SK-N-SH (cell line): ENCODE data around the gene CAMTA2. TPM values are rescaled to one million over a fixed set of nuclear protein-coding genes. Genes with fewer than 3 reads are reported as not detected.

Experiments used
- CTCF ChIA-PET: fragments of 300-600, 350-600 bp; formaldehyde crosslinking; extraction: SDS; loops from one replicate; lab custom pipeline; 2021; lab: Yijun Ruan, JAX
- POLR2A ChIA-PET: fragments of 350-600 bp; sonication (Branson Sonifier 250); formaldehyde crosslinking; extraction: SDS; loops from one replicate; lab custom pipeline; 2020; ENCODE audit warnings: antibody characterized with exemption, inconsistent platforms; lab: Yijun Ruan, JAX
- DNase-seq: peaks from one replicate; pipeline ENCODE4 v3.0.0; 2012
- H2AFZ ChIP-seq: fragments of 200-600 bp; sonication (generic); 2 replicates; pipeline ENCODE4 v1.8.1; 2016; ENCODE audit warnings: antibody characterized with exemption, mild to moderate bottlenecking, low read depth
- H3F3A ChIP-seq: fragments of 200-600 bp; sonication (generic); replicated peaks from 2 replicates; pipeline ENCODE3; 2016; ENCODE audit warnings: antibody characterized with exemption, mild to moderate bottlenecking; ENCODE audit not compliant: insufficient read depth
- H3K27ac ChIP-seq, 2 experiments: fragments of 200-500 bp in 1 of 2; fragments of 200-600 bp in 1 of 2; sonication (Bioruptor generic) in 1 of 2; sonication (generic), shearing (Covaris generic) in 1 of 2; 2 replicates each; pipeline versions ENCODE4 v1.5.1 to v1.6.1; 2014 to 2016; ENCODE audit warnings: low read depth in 2 of 2, inconsistent platforms in 1 of 2, low read length in 1 of 2, mild to moderate bottlenecking in 1 of 2, mixed read lengths in 1 of 2
- H3K27me3 ChIP-seq: fragments of 200-600 bp; sonication (generic), shearing (Covaris generic); 2 replicates; pipeline ENCODE4 v1.6.1; 2016; ENCODE audit warnings: mixed run types; ENCODE audit not compliant: insufficient read depth
- H3K36me3 ChIP-seq, 2 experiments: fragments of 200-500 bp in 1 of 2; fragments of 200-600 bp in 1 of 2; sonication (Bioruptor generic) in 1 of 2; sonication (generic) in 1 of 2; replicated peaks in 1 of 2; 2 replicates each; pipeline versions ENCODE3 to v1.5.1; 2014 to 2016; ENCODE audit warnings: low read length in 1 of 2, mild to moderate bottlenecking in 1 of 2; ENCODE audit not compliant: insufficient read depth in 2 of 2, control insufficient read depth in 1 of 2
- H3K4me1 ChIP-seq, 2 experiments: fragments of 200-500 bp in 1 of 2; fragments of 200-600 bp in 1 of 2; sonication (Bioruptor generic) in 1 of 2; sonication (generic), shearing (Covaris generic) in 1 of 2; 2 replicates each; pipeline versions ENCODE4 v1.5.1 to v1.6.1; 2014 to 2016; ENCODE audit warnings: low read depth in 1 of 2, low read length in 1 of 2, mixed run types in 1 of 2; ENCODE audit not compliant: insufficient read depth in 2 of 2, control insufficient read depth in 1 of 2
- H3K4me2 ChIP-seq: fragments of 200-600 bp; sonication (generic), shearing (Covaris generic); 2 replicates; pipeline ENCODE4 v1.6.1; 2017; ENCODE audit warnings: mixed run types
- H3K4me3 ChIP-seq, 2 experiments: fragments of 200-500 bp in 1 of 2; fragments of 200-600 bp in 1 of 2; sonication (Bioruptor generic) in 1 of 2; sonication (generic), shearing (Covaris generic) in 1 of 2; 2 replicates each; pipeline versions ENCODE4 v1.5.1 to v1.8.1; 2014 to 2016; ENCODE audit warnings: low read depth in 2 of 2, inconsistent platforms in 1 of 2, low read length in 1 of 2, mild to moderate bottlenecking in 1 of 2, mixed read lengths in 1 of 2, moderate library complexity in 1 of 2
- H3K79me2 ChIP-seq: fragments of 200-600 bp; sonication (generic); 2 replicates; pipeline ENCODE4 v1.8.1; 2017; ENCODE audit warnings: mild to moderate bottlenecking; ENCODE audit not compliant: insufficient read depth
- H3K9ac ChIP-seq: fragments of 200-600 bp; sonication (generic); 2 replicates; pipeline ENCODE4 v1.6.1; 2017; ENCODE audit warnings: mixed run types
- H3K9me2 ChIP-seq: fragments of 200-600 bp; sonication (generic); 2 replicates; pipeline ENCODE4 v1.6.1; 2017; ENCODE audit warnings: mixed run types
- H3K9me3 ChIP-seq: fragments of 200-600 bp; sonication (generic); 2 replicates; pipeline ENCODE4 v1.6.1; 2017; ENCODE audit warnings: mixed run types, mild to moderate bottlenecking, moderate library complexity
- H4K20me1 ChIP-seq: fragments of 200-600 bp; sonication (generic); 2 replicates; pipeline ENCODE4 v1.6.1; 2017; ENCODE audit warnings: mild to moderate bottlenecking, mixed run types; ENCODE audit not compliant: insufficient read depth
- EP300 ChIP-seq, 2 experiments: IDR thresholded peaks; 2 replicates each; pipeline versions ENCODE4 v1.4.0 to v1.6.1; 2012; ENCODE audit warnings: borderline replicate concordance in 1 of 2, low read depth in 1 of 2, low read length in 1 of 2
- EZH2phosphoT487 ChIP-seq: fragments of 200-600 bp; sonication (generic); IDR thresholded peaks from 2 replicates; pipeline ENCODE4 v1.6.1; 2017; ENCODE audit warnings: low read depth, mixed run types, mild to moderate bottlenecking, antibody characterized with exemption, moderate library complexity, borderline replicate concordance
- FOXJ3 ChIP-seq: sonication (generic); formaldehyde crosslinking; IDR thresholded peaks from 2 replicates; pipeline ENCODE4 v1.5.1; 2020; ENCODE audit warnings: mild to moderate bottlenecking, missing genetic modification reagents
- FOXM1 ChIP-seq: IDR thresholded peaks from 2 replicates; pipeline ENCODE4 v1.4.0; 2012; ENCODE audit warnings: low read depth, mild to moderate bottlenecking
- GABPA ChIP-seq: IDR thresholded peaks from 2 replicates; pipeline ENCODE4 v1.4.0; 2012; ENCODE audit warnings: low read depth, mild to moderate bottlenecking
- GATA2 ChIP-seq: sonication (generic); formaldehyde crosslinking; IDR thresholded peaks from 2 replicates; pipeline ENCODE4 v1.5.0; 2020; ENCODE audit warnings: mild to moderate bottlenecking, missing genetic modification reagents
- IRF3 ChIP-seq: fragments of 150-350 bp; IDR thresholded peaks from 2 replicates; pipeline ENCODE4 v1.6.1; 2016; ENCODE audit warnings: mild to moderate bottlenecking, low read depth, low read length
- NFIC ChIP-seq: IDR thresholded peaks from 2 replicates; pipeline ENCODE4 v1.4.0; 2012; ENCODE audit warnings: borderline replicate concordance
- RAD21 ChIP-seq: IDR thresholded peaks from 2 replicates; pipeline ENCODE4 v1.6.1; 2012; ENCODE audit warnings: mild to moderate bottlenecking, low read length
- RXRA ChIP-seq: IDR thresholded peaks from 2 replicates; pipeline ENCODE4 v1.4.0; 2012; ENCODE audit warnings: low read depth, mild to moderate bottlenecking, borderline replicate concordance
- SMC3 ChIP-seq: IDR thresholded peaks from 2 replicates; pipeline ENCODE4 v1.6.1; 2012; ENCODE audit warnings: low read depth, low read length, improper control_type of control experiment
- TAF1 ChIP-seq: IDR thresholded peaks from 2 replicates; pipeline ENCODE4 v1.6.1; 2012; ENCODE audit warnings: low read depth, mild to moderate bottlenecking, low read length, moderate library complexity, borderline replicate concordance
- TCF12 ChIP-seq: IDR thresholded peaks from 2 replicates; pipeline ENCODE4 v1.4.0; 2012
- TEAD4 ChIP-seq: IDR thresholded peaks from 2 replicates; pipeline ENCODE4 v1.4.0; 2012; ENCODE audit warnings: mild to moderate bottlenecking, borderline replicate concordance; ENCODE audit not compliant: insufficient read depth
- ZBTB33 ChIP-seq: IDR thresholded peaks from 2 replicates; pipeline ENCODE4 v1.4.0; 2012; ENCODE audit warnings: low read depth, borderline replicate concordance
- WGBS: methylation state at CpG from one replicate; pipeline ENCODE4 v1.1.6; 2017; ENCODE audit warnings: low lambda C conversion rate; 5-methylcytosine and 5-hydroxymethylcytosine counted together
- polyA plus RNA-seq, 3 experiments: library from polyadenylated mRNA; depleted of rRNA; stranded (reverse); fragments of >200 nt; gene quantifications; 2 replicates each; pipeline ENCODE4 v1.2.3, GENCODE V29; 2012
- TF ChIP-seq, protein P1 (sequence below): IDR thresholded peaks from 2 replicates; pipeline ENCODE4 v1.4.0; 2012; ENCODE audit warnings: low read depth, borderline replicate concordance
- TF ChIP-seq, protein P2 (sequence below): fragments of 200-600 bp; sonication (generic); IDR thresholded peaks from 2 replicates; pipeline ENCODE4 v1.6.1; 2017; ENCODE audit warnings: antibody characterized with exemption, mild to moderate bottlenecking, moderate library complexity

CAMTA2 gene
- polyA plus RNA-seq, 1 of the 3 experiments (the other 2 are of a cell fraction) = 27.0 TPM

GRCh38 chr17:5034651-5035050 lies 47.2 kb upstream of the CAMTA2 start:
- Histone ChIP-seq H3K27ac (no peak overlapping the region), H2AFZ (no peak overlapping the region), H3K4me3 (no peak overlapping the region), H3K9me2 (no peaks in the 10 kb centered on the region), H3K36me3 (no peaks in the 10 kb centered on the region), H3K9me3 (no peaks in the 10 kb centered on the region), H4K20me1 (no peaks in the 10 kb centered on the region), H3K4me1 (peaks cover 0 to 2% of the 10 kb centered on the region in 2 experiments; a peak in 1 of 4 replicates), H3K9ac (no peak overlapping the region), H3K4me2 (no peak overlapping the region), H3K27me3 (no peaks in the 10 kb centered on the region), H3K79me2 (no peaks in the 10 kb centered on the region), H3F3A (no peaks in the 10 kb centered on the region)
- CTCF ChIA-PET = interaction anchor here (0.9 to 5.6 kb wide), 8 partner anchors 28 to 131 kb away, joined by 3 to 39 read pairs (median 3); partner anchors contain the start of gene CHRNE
- no peak for DNase-seq
- POLR2A ChIA-PET = interaction anchor here (0.6 kb wide), 1 partner anchor 54 kb away, joined by 3 read pairs; no protein-coding TSS in a partner anchor
- TF ChIP-seq FOXJ3 (CRISPR knock-in tag) (no peak), SMC3 (no peak), ZBTB33 (no peak)
- TF ChIP-seq, protein P1, sequence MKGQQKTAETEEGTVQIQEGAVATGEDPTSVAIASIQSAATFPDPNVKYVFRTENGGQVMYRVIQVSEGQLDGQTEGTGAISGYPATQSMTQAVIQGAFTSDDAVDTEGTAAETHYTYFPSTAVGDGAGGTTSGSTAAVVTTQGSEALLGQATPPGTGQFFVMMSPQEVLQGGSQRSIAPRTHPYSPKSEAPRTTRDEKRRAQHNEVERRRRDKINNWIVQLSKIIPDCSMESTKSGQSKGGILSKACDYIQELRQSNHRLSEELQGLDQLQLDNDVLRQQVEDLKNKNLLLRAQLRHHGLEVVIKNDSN = no peak
- 93% methylated on average over 10 of the region's 14 CpGs for WGBS

DNA sequence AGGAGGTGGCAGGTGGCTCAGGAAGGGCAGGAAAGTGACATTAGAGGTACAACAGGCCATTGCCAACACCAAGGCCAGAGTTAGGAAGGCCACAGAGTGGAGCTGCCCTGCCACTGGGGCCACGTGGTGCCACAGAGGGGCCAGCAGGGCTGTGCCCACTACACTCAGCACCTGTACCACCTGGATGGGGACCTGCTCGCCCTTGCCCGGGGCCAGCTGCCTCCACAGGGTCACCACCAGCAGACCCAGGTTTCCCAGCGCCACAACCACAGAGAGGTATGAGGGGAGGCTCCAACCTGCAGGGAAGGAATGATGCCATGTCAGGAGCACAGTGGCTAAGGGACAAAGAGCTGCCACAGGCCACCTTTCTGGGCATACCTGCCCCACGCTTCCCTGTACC lies 46.6 kb upstream of the CAMTA2 start:
- TF ChIP-seq GABPA = no peak
- no peak for TF ChIP-seq RXRA
- TF ChIP-seq EP300 (IDR thresholded peaks at IDR 0.05; ENCODE audit: borderline replicate concordance in 1 of 2, low read depth in 1 of 2, low read length in 1 of 2) = no peak
- no peak for TF ChIP-seq TCF12
- no peak for TF ChIP-seq GATA2 (CRISPR knock-in tag)
- no peak for TF ChIP-seq ZBTB33
- TF ChIP-seq TEAD4 = no peak
- no peak for TF ChIP-seq TAF1
- TF ChIP-seq, protein P1 = no peak
- TF ChIP-seq, protein P2, sequence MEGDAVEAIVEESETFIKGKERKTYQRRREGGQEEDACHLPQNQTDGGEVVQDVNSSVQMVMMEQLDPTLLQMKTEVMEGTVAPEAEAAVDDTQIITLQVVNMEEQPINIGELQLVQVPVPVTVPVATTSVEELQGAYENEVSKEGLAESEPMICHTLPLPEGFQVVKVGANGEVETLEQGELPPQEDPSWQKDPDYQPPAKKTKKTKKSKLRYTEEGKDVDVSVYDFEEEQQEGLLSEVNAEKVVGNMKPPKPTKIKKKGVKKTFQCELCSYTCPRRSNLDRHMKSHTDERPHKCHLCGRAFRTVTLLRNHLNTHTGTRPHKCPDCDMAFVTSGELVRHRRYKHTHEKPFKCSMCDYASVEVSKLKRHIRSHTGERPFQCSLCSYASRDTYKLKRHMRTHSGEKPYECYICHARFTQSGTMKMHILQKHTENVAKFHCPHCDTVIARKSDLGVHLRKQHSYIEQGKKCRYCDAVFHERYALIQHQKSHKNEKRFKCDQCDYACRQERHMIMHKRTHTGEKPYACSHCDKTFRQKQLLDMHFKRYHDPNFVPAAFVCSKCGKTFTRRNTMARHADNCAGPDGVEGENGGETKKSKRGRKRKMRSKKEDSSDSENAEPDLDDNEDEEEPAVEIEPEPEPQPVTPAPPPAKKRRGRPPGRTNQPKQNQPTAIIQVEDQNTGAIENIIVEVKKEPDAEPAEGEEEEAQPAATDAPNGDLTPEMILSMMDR = no peak
- no peak for TF ChIP-seq RAD21
- no peak for TF ChIP-seq NFIC
- TF ChIP-seq IRF3 = no peak
- TF ChIP-seq EZH2phosphoT487 = no peak
- TF ChIP-seq FOXM1 = no peak
- no peak for TF ChIP-seq SMC3
- TF ChIP-seq, all 33 proteins: peak for 0
- no peaks in the 10 kb centered on the region for H3K79me2 ChIP-seq

More for the DNA sequence above, 46.6 kb upstream of the CAMTA2 start:
- H3F3A ChIP-seq = no peaks in the 10 kb centered on the region
- no peak overlapping the region for H3K4me3 ChIP-seq
- H3K9me3 ChIP-seq = no peaks in the 10 kb centered on the region
- ChIA-PET CTCF (interaction anchor here (0.6 to 5.6 kb wide), 5 partner anchors 12 to 131 kb away, joined by 3 to 39 read pairs (median 3); partner anchors contain the start of gene CHRNE), POLR2A (no interaction called here)
- no peaks in the 10 kb centered on the region for H3K9me2 ChIP-seq
- H3K27me3 ChIP-seq = no peaks in the 10 kb centered on the region
- no peak for DNase-seq
- H3K27ac ChIP-seq = no peak overlapping the region
- WGBS = 92% methylated on average over 2 of the region's 5 CpGs
- no peak overlapping the region for H3K9ac ChIP-seq
- no peak overlapping the region for H3K4me2 ChIP-seq
- H3K4me1 ChIP-seq = peaks cover 0 to 2% of the 10 kb centered on the region in 2 experiments; a peak in 1 of 4 replicates
- H3K36me3 ChIP-seq = no peaks in the 10 kb centered on the region
- H2AFZ ChIP-seq = no peak overlapping the region
- H4K20me1 ChIP-seq = no peaks in the 10 kb centered on the region
